NOMO-1 (cell line): Measurements from ENCODE around the gene HMG20A.

Experiments
- DNase-seq, 2 experiments: peaks; one replicate each; lab custom pipeline; 2025; ENCODE audit not compliant: unreplicated experiment in 2 of 2; lab: John Stamatoyannopoulos, UW

HMG20A gene

GRCh38 chr15:77532067-77532710 lies 111.5 kb downstream of the HMG20A start:
- DNase-seq: no peak

- DNase-seq: no peak
These were observed 112.2 kb downstream of the HMG20A start for GRCh38 chr15:77532846-77533245.

GRCh38 chr15:77533578-77534430 lies 113.1 kb downstream of the HMG20A start:
- no peak for DNase-seq
